ENCODE data around the gene MAT2A. TPM values are rescaled to one million over a fixed set of nuclear protein-coding genes. Genes with fewer than 3 reads are reported as not detected.
A peak's percentile ranks its signal among the peaks of the same experiment; 100 is the strongest.

Gene MAT2A
- total and polyA plus RNA-seq, 4 experiments from 2014 or later: 75.4 to 182 (median 151) TPM

- Mint-ChIP-seq H3K27me3 (no peaks in the 10 kb centered on the region), H3K36me3 (peaks cover 22 to 23% of the 10 kb centered on the region in 2 donors), H3K27ac (peak within 1 kb of the TSS; percentile 90 to 98 (median 95)), H3K4me1 (peaks cover 39 to 75% (median 57%) of the 10 kb centered on the region in 4 donors), H3K9me3 (no peaks in the 10 kb centered on the region), H3K4me3 (peak within 1 kb of the TSS; percentile 89 to 98 (median 90))
- DNase-seq: peak in 3 of 5 donors; percentile 24 to 29 (median 26)
- H3K4me3 ChIP-seq (ENCODE audit: low read length in 2 of 2): peak within 1 kb of the TSS; percentile 57 to 64
- no peaks in the 10 kb centered on the region for H3K27me3 ChIP-seq (ENCODE audit: insufficient read depth, low read length)
- H3K4me1 ChIP-seq (ENCODE audit: insufficient read depth, low read length): peaks cover 48% of the 10 kb centered on the region
- POLR2A ChIA-PET (ENCODE audit: partially characterized antibody): interaction anchor here (0.7 to 5.8 kb wide), 8 partner anchors 11 to 44 kb away, joined by 3 to 71 read pairs (median 14); partner anchors contain the start of genes C2orf68, GGCX, MAT2A and RNF181
- intact Hi-C loops (cut with micrococcal nuclease): loop anchor here (1.0 kb wide), 1 partner anchor 23 kb away; the partner anchor contains the start of gene GGCX
- H3K9me3 ChIP-seq (ENCODE audit: control insufficient read depth in 1 of 2, low read length in 2 of 2): no peaks in the 10 kb centered on the region
- H3K36me3 ChIP-seq (ENCODE audit: insufficient read depth, low read length): peaks cover 15% of the 10 kb centered on the region
- CTCF ChIA-PET (ENCODE audit: partially characterized antibody): interaction anchor here (1.3 kb wide), 1 partner anchor 164 kb away, joined by 3 read pairs; no protein-coding TSS in a partner anchor
- H3K27ac ChIP-seq (ENCODE audit: low read depth, low read length): peak within 1 kb of the TSS; percentile 80
These were observed 45.4 kb downstream of the MAT2A start, which contains the start of gene VAMP5 for GRCh38 chr2:85584354-85584856. VAMP5 (plus strand) TSS chr2:85584431; CDS start chr2:85584491, 60 bp downstream.

GRCh38 chr2:85584857-85585780 is 46.2 kb downstream of the MAT2A start:
- no peaks in the 10 kb centered on the region for H3K27me3 ChIP-seq (ENCODE audit: insufficient read depth, low read length)
- no peaks in the 10 kb centered on the region for H3K9me3 ChIP-seq (ENCODE audit: control insufficient read depth in 1 of 2, low read length in 2 of 2)
- Mint-ChIP-seq H3K9me3 (no peaks in the 10 kb centered on the region), H3K4me3 (peak overlapping the region; percentile 88 to 98 (median 90)), H3K27me3 (no peaks in the 10 kb centered on the region), H3K27ac (peak overlapping the region; percentile 85 to 94 (median 92)), H3K4me1 (peaks cover 38 to 68% (median 52%) of the 10 kb centered on the region in 4 donors), H3K36me3 (peaks cover 18 to 23% of the 10 kb centered on the region in 2 donors)
- peaks cover 15% of the 10 kb centered on the region for H3K36me3 ChIP-seq (ENCODE audit: insufficient read depth, low read length)
- POLR2A ChIA-PET (ENCODE audit: partially characterized antibody): interaction anchor here (2.6 to 5.8 kb wide), 6 partner anchors 11 to 45 kb away, joined by 7 to 71 read pairs (median 21); partner anchors contain the start of genes C2orf68, GGCX, MAT2A and RNF181
- CTCF ChIA-PET (ENCODE audit: partially characterized antibody): interaction anchor here (1.0 to 1.3 kb wide), 2 partner anchors 33 to 165 kb away, joined by 3 to 4 read pairs; no protein-coding TSS in a partner anchor
- intact Hi-C loops (cut with micrococcal nuclease): loop anchor here (1.0 kb wide), 1 partner anchor 24 kb away; the partner anchor contains the start of gene GGCX
- H3K4me3 ChIP-seq (ENCODE audit: low read length in 2 of 2): peak overlapping the region; percentile 57 to 64
- H3K27ac ChIP-seq (ENCODE audit: low read depth, low read length): peak overlapping the region; percentile 80
- peak in 3 of 5 donors; percentile 24 to 32 (median 24) for DNase-seq
- peaks cover 41% of the 10 kb centered on the region for H3K4me1 ChIP-seq (ENCODE audit: insufficient read depth, low read length)

- Histone ChIP-seq H3K9me3 (ENCODE audit: control insufficient read depth in 1 of 2, low read length in 2 of 2) (no peaks in the 10 kb centered on the region), H3K4me1 (ENCODE audit: insufficient read depth, low read length) (peaks cover 38% of the 10 kb centered on the region), H3K36me3 (ENCODE audit: insufficient read depth, low read length) (peaks cover 15% of the 10 kb centered on the region), H3K27ac (ENCODE audit: low read depth, low read length) (no peak overlapping the region), H3K27me3 (ENCODE audit: insufficient read depth, low read length) (no peaks in the 10 kb centered on the region), H3K4me3 (ENCODE audit: low read length in 2 of 2) (peak overlapping the region in 1 of 2 donors; percentile 57)
- ChIA-PET POLR2A (ENCODE audit: partially characterized antibody) (interaction anchor here (2.6 to 5.8 kb wide), 6 partner anchors 10 to 46 kb away, joined by 7 to 71 read pairs (median 21); partner anchors contain the start of genes C2orf68, GGCX, MAT2A and RNF181), CTCF (ENCODE audit: partially characterized antibody) (interaction anchor here (1.0 to 1.3 kb wide), 2 partner anchors 34 to 166 kb away, joined by 3 to 4 read pairs; no protein-coding TSS in a partner anchor)
- H3K27ac Mint-ChIP-seq: peak overlapping the region; percentile 85 to 94 (median 92)
- no peaks in the 10 kb centered on the region for H3K9me3 Mint-ChIP-seq
- intact Hi-C loops (cut with micrococcal nuclease): no loop called here
- no peaks in the 10 kb centered on the region for H3K27me3 Mint-ChIP-seq
- H3K4me1 Mint-ChIP-seq: peaks cover 35 to 64% (median 51%) of the 10 kb centered on the region in 4 donors
- peak overlapping the region; percentile 88 to 98 (median 90) for H3K4me3 Mint-ChIP-seq
- H3K36me3 Mint-ChIP-seq: peaks cover 14 to 20% of the 10 kb centered on the region in 2 donors
- no peak for DNase-seq
These were observed 46.8 kb downstream of the MAT2A start for GRCh38 chr2:85585781-85586105.

- DNase-seq: no peak
- ChIA-PET POLR2A (ENCODE audit: partially characterized antibody) (interaction anchor here (1.4 to 5.8 kb wide), 3 partner anchors 7 to 234 kb away, joined by 4 to 71 read pairs (median 9); partner anchors contain the start of genes ELMOD3, RETSAT, RNF181 and VAMP8), CTCF (ENCODE audit: partially characterized antibody) (interaction anchor here (1.2 to 1.8 kb wide), 2 partner anchors 37 to 50 kb away, joined by 4 to 6 read pairs; no protein-coding TSS in a partner anchor)
- Histone ChIP-seq H3K36me3 (ENCODE audit: insufficient read depth, low read length) (peaks cover 2% of the 10 kb centered on the region), H3K4me1 (ENCODE audit: insufficient read depth, low read length) (peaks cover 35% of the 10 kb centered on the region), H3K9me3 (ENCODE audit: control insufficient read depth in 1 of 2, low read length in 2 of 2) (no peaks in the 10 kb centered on the region), H3K4me3 (ENCODE audit: low read length in 2 of 2) (no peak overlapping the region), H3K27ac (ENCODE audit: low read depth, low read length) (no peak overlapping the region), H3K27me3 (ENCODE audit: insufficient read depth, low read length) (no peaks in the 10 kb centered on the region)
- Mint-ChIP-seq H3K27ac (peak overlapping the region in 5 of 7 donors; percentile 3 to 63 (median 51)), H3K4me1 (peaks cover 32 to 45% (median 40%) of the 10 kb centered on the region in 4 donors), H3K9me3 (no peaks in the 10 kb centered on the region), H3K4me3 (peak overlapping the region in 1 of 8 donors; percentile 5), H3K36me3 (peaks cover 0 to 5% of the 10 kb centered on the region in 2 donors), H3K27me3 (no peaks in the 10 kb centered on the region)
- intact Hi-C loops (cut with micrococcal nuclease): no loop called here
These were observed 49.3 kb downstream of the MAT2A start for GRCh38 chr2:85588236-85588635.

GRCh38 chr2:85588645-85589044 is 49.7 kb downstream of the MAT2A start:
- Mint-ChIP-seq H3K36me3 (peaks cover 0 to 2% of the 10 kb centered on the region in 2 donors), H3K27me3 (no peaks in the 10 kb centered on the region), H3K4me3 (peak overlapping the region in 2 of 8 donors; percentile 5 to 10), H3K9me3 (no peaks in the 10 kb centered on the region), H3K27ac (peak overlapping the region in 3 of 7 donors; percentile 59 to 74 (median 63)), H3K4me1 (peaks cover 28 to 40% (median 36%) of the 10 kb centered on the region in 4 donors)
- Histone ChIP-seq H3K9me3 (ENCODE audit: control insufficient read depth in 1 of 2, low read length in 2 of 2) (no peaks in the 10 kb centered on the region), H3K4me1 (ENCODE audit: insufficient read depth, low read length) (peaks cover 31% of the 10 kb centered on the region), H3K4me3 (ENCODE audit: low read length in 2 of 2) (no peak overlapping the region), H3K27me3 (ENCODE audit: insufficient read depth, low read length) (no peaks in the 10 kb centered on the region), H3K27ac (ENCODE audit: low read depth, low read length) (no peak overlapping the region), H3K36me3 (ENCODE audit: insufficient read depth, low read length) (no peaks in the 10 kb centered on the region)
- POLR2A ChIA-PET (ENCODE audit: partially characterized antibody): interaction anchor here (1.4 to 5.8 kb wide), 3 partner anchors 7 to 234 kb away, joined by 4 to 71 read pairs (median 9); partner anchors contain the start of genes ELMOD3, RETSAT, RNF181 and VAMP8
- DNase-seq: no peak
- intact Hi-C loops (cut with micrococcal nuclease): no loop called here
- CTCF ChIA-PET (ENCODE audit: partially characterized antibody): interaction anchor here (1.8 kb wide), 1 partner anchor 49 kb away, joined by 4 read pairs; no protein-coding TSS in a partner anchor

GRCh38 chr2:85589181-85589580 is 50.2 kb downstream of the MAT2A start:
- no peak overlapping the region for H3K4me3 ChIP-seq (ENCODE audit: low read length in 2 of 2)
- DNase-seq: no peak
- no peaks in the 10 kb centered on the region for H3K36me3 ChIP-seq (ENCODE audit: insufficient read depth, low read length)
- ChIA-PET POLR2A (ENCODE audit: partially characterized antibody) (interaction anchor here (1.4 kb wide), 1 partner anchor 235 kb away, joined by 4 read pairs; the partner anchor contains the start of genes ELMOD3 and RETSAT), CTCF (ENCODE audit: partially characterized antibody) (no interaction called here)
- no peaks in the 10 kb centered on the region for H3K9me3 Mint-ChIP-seq
- intact Hi-C loops (cut with micrococcal nuclease): no loop called here
- H3K27ac Mint-ChIP-seq: no peak overlapping the region
- no peak overlapping the region for H3K27ac ChIP-seq (ENCODE audit: low read depth, low read length)
- no peaks in the 10 kb centered on the region for H3K9me3 ChIP-seq (ENCODE audit: control insufficient read depth in 1 of 2, low read length in 2 of 2)
- H3K36me3 Mint-ChIP-seq: peaks cover 0 to 2% of the 10 kb centered on the region in 2 donors
- peaks cover 28 to 39% (median 35%) of the 10 kb centered on the region in 4 donors for H3K4me1 Mint-ChIP-seq
- no peak overlapping the region for H3K4me3 Mint-ChIP-seq
- no peaks in the 10 kb centered on the region for H3K27me3 Mint-ChIP-seq
- H3K27me3 ChIP-seq (ENCODE audit: insufficient read depth, low read length): no peaks in the 10 kb centered on the region
- H3K4me1 ChIP-seq (ENCODE audit: insufficient read depth, low read length): peaks cover 28% of the 10 kb centered on the region
